ENCODE measurements around the gene GUF1. TPM values are rescaled to one million over a fixed set of nuclear protein-coding genes. Genes with fewer than 3 reads are reported as not detected.
A peak's percentile ranks its signal among the peaks of the same experiment; 100 is the strongest.

The GUF1 gene
- total RNA-seq, 1 donor from 2014 or later, result 20.7 TPM

DNA sequence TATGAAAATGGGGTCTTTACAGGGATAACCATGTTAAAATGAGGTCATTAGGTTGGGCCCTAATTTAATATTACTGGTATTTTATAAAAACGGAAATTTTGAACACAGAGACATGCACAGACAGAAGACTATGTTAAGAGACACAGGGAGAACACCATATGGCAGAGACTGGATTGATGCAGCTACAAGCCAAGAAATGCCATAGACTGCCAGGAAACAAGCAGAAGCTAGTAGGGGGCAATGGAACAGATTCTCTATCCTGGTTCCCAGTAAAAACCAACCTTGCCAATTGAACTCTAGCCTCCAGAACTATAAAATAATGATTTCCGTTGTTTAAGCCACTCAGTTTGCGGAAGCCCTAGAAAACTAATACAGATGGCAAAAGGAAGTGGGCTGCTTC lies 6.6 kb upstream of the GUF1 start:
- H3K36me3 Mint-ChIP-seq (ENCODE audit: unreplicated experiment), result no peaks in the 10 kb centered on the region
- H3K9me3 Mint-ChIP-seq (ENCODE audit: unreplicated experiment), result no peaks in the 10 kb centered on the region
- DNase-seq (ENCODE audit: extremely low spot score, unreplicated experiment), result no peak
- peaks cover 28% of the 10 kb centered on the region for H3K27me3 Mint-ChIP-seq (ENCODE audit: unreplicated experiment)
- no peak overlapping the region for H3K4me3 Mint-ChIP-seq (ENCODE audit: unreplicated experiment)
- no peaks in the 10 kb centered on the region for H3K4me1 Mint-ChIP-seq (ENCODE audit: unreplicated experiment)
- no peak overlapping the region for H3K27ac Mint-ChIP-seq (ENCODE audit: unreplicated experiment)
- TF ChIP-seq, protein P1, sequence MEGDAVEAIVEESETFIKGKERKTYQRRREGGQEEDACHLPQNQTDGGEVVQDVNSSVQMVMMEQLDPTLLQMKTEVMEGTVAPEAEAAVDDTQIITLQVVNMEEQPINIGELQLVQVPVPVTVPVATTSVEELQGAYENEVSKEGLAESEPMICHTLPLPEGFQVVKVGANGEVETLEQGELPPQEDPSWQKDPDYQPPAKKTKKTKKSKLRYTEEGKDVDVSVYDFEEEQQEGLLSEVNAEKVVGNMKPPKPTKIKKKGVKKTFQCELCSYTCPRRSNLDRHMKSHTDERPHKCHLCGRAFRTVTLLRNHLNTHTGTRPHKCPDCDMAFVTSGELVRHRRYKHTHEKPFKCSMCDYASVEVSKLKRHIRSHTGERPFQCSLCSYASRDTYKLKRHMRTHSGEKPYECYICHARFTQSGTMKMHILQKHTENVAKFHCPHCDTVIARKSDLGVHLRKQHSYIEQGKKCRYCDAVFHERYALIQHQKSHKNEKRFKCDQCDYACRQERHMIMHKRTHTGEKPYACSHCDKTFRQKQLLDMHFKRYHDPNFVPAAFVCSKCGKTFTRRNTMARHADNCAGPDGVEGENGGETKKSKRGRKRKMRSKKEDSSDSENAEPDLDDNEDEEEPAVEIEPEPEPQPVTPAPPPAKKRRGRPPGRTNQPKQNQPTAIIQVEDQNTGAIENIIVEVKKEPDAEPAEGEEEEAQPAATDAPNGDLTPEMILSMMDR (IDR thresholded peaks at IDR 0.05), result no peak

DNA sequence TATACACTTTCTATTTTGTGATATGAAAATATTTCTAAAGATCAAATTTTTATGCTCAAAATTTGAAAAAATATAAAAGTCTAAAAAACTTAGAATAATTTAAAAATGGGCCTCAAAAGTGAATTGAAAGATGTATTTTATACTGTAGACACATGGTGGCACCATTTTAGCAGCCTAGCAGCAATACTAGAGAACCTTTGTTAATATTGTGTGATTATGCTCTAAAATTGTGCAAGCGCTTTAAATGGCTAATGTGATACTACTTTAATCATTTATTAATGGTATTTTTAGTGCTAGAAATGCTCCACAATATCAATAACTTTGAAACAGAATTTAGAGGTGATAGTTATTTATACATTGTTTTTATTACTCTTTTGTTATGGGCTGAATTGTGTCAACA lies 3.7 kb upstream of the GUF1 start:
- TF ChIP-seq, protein P1 (IDR thresholded peaks at IDR 0.05), result peak; percentile 37
- Mint-ChIP-seq H3K4me1 (ENCODE audit: unreplicated experiment) (peaks cover 17% of the 10 kb centered on the region), H3K27ac (ENCODE audit: unreplicated experiment) (no peak overlapping the region), H3K4me3 (ENCODE audit: unreplicated experiment) (no peak overlapping the region), H3K36me3 (ENCODE audit: unreplicated experiment) (no peaks in the 10 kb centered on the region), H3K27me3 (ENCODE audit: unreplicated experiment) (peaks cover 24% of the 10 kb centered on the region), H3K9me3 (ENCODE audit: unreplicated experiment) (no peaks in the 10 kb centered on the region)
- DNase-seq (ENCODE audit: extremely low spot score, unreplicated experiment), result no peak

DNA sequence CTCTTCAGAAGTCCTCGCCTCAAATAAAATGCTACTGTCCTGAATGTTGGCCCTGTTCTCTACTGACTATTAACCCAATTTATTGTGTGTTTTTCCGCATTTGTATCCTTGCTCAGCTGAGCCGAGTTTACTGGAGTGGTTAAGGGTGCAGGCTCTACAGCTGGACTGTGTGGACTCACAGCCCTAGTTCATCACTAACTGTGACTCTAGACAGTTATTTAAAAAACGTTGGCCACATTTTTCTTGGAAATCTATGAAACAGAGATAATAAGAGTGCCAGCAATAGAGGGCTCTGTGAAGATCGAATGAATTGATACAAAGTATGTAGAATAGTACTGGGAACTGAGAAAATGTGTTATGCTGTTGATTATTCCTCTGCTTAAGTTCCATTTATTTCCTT lies 2.9 kb upstream of the GUF1 start:
- DNase-seq (ENCODE audit: extremely low spot score, unreplicated experiment), result no peak
- Mint-ChIP-seq H3K27ac (ENCODE audit: unreplicated experiment) (no peak overlapping the region), H3K36me3 (ENCODE audit: unreplicated experiment) (no peaks in the 10 kb centered on the region), H3K4me1 (ENCODE audit: unreplicated experiment) (peaks cover 23% of the 10 kb centered on the region), H3K27me3 (ENCODE audit: unreplicated experiment) (peaks cover 19% of the 10 kb centered on the region), H3K9me3 (ENCODE audit: unreplicated experiment) (no peaks in the 10 kb centered on the region), H3K4me3 (ENCODE audit: unreplicated experiment) (no peak overlapping the region)
- TF ChIP-seq, protein P1 (IDR thresholded peaks at IDR 0.05), result no peak

DNA sequence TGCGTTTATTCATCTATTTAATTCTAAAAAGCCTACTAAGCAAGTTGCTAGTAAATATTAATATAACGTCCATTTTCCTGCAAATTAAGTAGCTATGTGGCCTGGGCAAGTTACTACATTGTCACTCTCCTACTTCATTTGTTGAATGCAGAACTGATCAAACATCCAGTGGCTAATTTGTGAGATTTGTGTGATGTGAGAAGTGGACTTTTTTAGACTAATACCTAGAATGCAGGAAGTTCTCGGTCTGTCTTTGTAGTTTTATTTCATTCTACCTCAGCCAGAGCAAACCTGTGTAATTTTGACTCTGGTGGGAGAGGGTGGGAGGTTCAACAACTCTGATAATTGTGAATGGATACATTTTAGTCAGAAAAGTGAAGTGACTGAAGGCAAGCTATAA lies 840 bp downstream of the GUF1 start:
- Mint-ChIP-seq H3K27me3 (ENCODE audit: unreplicated experiment) (peaks cover 10% of the 10 kb centered on the region), H3K4me3 (ENCODE audit: unreplicated experiment) (peak overlapping the region; percentile 95), H3K9me3 (ENCODE audit: unreplicated experiment) (no peaks in the 10 kb centered on the region), H3K36me3 (ENCODE audit: unreplicated experiment) (peaks cover 3% of the 10 kb centered on the region), H3K27ac (ENCODE audit: unreplicated experiment) (peak overlapping the region; percentile 99), H3K4me1 (ENCODE audit: unreplicated experiment) (peaks cover 31% of the 10 kb centered on the region)
- TF ChIP-seq, protein P1 (IDR thresholded peaks at IDR 0.05), result no peak
- DNase-seq (ENCODE audit: extremely low spot score, unreplicated experiment), result no peak

DNA sequence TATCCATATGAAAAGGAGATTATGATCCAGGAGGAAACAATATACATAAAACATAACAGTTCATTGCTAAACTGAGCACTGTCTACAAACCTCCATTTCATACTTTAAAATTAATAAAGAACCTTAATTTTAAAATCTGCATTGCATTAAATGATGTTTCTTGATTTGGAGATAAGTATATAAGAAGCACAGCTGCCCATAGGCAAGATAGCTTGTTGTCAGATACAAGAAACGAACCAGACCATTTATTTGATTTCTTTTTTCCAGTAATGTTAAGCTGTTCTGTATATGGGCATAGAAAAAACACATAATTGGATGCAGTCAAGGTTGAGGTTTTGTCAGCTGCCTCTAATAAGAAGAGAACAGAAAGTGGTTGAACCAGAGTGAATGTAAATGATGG lies 6.4 kb downstream of the GUF1 start:
- no peak for DNase-seq (ENCODE audit: extremely low spot score, unreplicated experiment)
- peaks cover 12% of the 10 kb centered on the region for H3K4me1 Mint-ChIP-seq (ENCODE audit: unreplicated experiment)
- H3K36me3 Mint-ChIP-seq (ENCODE audit: unreplicated experiment), result peaks cover 36% of the 10 kb centered on the region
- no peaks in the 10 kb centered on the region for H3K9me3 Mint-ChIP-seq (ENCODE audit: unreplicated experiment)
- H3K27me3 Mint-ChIP-seq (ENCODE audit: unreplicated experiment), result no peaks in the 10 kb centered on the region
- H3K4me3 Mint-ChIP-seq (ENCODE audit: unreplicated experiment), result no peak overlapping the region
- H3K27ac Mint-ChIP-seq (ENCODE audit: unreplicated experiment), result no peak overlapping the region
- TF ChIP-seq, protein P1 (IDR thresholded peaks at IDR 0.05), result no peak
